Adipose tissue (tissue), 3 donors: ENCODE data around the gene IVL. TPM values are rescaled to one million over a fixed set of nuclear protein-coding genes. Genes with fewer than 3 reads are reported as not detected.

Experiments used
- H3K27ac ChIP-seq: one replicate; pipeline ENCODE4 v1.5.1; 2013; ENCODE audit warnings: low read depth, low read length
- WGBS, 3 donors: extraction: QIAGEN DNeasy Blood & Tissue Kit; methylation state at CpG; one replicate each; pipeline ENCODE4 v1.1.7; 2013; 5-methylcytosine and 5-hydroxymethylcytosine counted together
- polyA plus RNA-seq, 3 donors: library from polyadenylated mRNA; stranded (reverse); fragments of 200-250 nt; gene quantifications; one replicate each; pipeline ENCODE4 v1.2.3, GENCODE V29; 2013
- donor health status: healthy with polysubstance abuse.
- donor health status: Bipolar disorder and iron deficiency.
- donor health status: healthy.

IVL gene
- polyA plus RNA-seq, 3 donors: 0.06 to 0.40 TPM; not detected in 1

DNA sequence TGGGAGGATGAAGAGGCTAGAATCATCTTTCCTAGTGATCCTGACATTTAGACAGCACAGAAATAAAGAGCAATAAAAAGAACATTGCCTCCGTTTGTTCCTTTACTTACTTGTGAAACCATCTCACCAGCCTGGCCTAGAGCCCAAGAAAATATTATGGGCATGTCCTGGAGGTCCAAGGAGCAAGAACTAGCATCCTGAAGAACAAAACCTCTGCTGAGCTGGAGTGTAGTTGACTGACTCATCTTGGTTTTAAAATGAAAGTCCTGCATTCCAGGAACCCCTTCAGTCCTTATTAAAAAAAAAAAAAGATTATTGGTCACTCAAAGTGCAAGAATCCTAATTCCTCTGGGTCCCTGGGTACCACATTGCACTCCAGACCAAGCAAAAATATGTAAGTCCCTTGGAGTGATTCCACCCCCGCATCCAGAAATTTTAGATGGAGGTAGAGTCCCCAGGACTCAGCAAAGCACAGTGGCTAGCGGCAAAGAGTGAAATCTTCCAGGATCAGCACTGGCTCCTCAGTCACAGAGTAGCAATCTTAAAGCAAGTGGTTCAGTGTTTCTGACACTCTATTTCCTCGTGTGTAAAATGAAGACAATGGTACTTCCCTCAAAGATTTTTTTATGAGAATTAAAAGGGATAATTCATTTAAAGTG lies 23.3 kb upstream of the IVL start:
- no peak overlapping the region for H3K27ac ChIP-seq
- 63 to 72% (median 67%) methylated on average over 4 of the region's 4 CpGs for WGBS, 3 donors

DNA sequence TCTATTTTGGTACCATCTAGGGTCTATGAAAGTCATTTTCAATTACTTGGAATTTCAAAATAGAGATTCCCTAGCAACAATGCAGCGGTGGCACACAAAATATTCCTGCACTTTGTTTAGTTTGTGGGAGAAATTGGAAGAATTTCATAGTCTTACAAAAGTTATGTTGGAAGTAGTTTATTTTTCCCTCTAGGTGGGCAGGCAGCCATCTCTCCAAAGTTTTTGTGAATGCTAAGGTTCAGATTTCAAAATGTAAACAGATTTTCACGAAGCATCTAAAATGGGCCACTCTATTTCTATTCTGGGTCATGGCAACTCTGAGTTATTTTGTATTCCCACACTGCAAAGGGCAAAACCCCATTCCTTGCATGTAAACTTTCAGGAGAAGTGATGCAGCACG lies 22.3 kb upstream of the IVL start:
- H3K27ac ChIP-seq: no peak overlapping the region

DNA sequence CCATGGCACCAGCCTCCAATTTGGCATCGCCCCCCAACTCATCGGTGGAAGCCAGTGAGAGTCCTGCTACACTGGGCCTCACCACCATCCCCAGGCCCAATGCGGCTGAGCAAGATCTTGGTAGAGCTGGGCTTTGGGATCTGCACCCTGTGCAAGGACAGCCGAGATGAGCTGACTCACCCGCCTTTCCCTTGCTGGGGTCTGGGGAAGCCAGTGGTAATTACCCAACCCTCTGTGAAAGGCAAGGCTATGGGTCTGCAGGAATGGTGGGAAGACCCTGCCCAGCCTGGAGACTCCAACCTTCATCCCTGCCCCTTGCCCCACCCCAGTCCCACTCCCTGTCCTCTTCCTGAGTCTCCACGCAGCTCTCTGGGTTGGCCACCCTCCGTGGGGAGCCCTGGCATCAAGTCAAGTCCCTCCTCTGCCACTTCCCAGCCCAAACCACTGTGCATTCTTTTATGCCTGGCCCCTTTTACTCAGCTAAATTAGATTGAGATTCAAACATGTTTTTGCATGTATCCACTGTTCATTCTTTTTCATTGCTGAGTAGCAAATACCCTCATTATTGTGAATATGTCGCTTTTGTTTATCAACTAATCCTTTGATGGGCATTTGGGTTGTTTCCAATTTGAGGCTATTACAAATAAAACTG lies 21.5 kb upstream of the IVL start:
- no peak overlapping the region for H3K27ac ChIP-seq
- 66 to 76% (median 72%) methylated on average over 8 of the region's 8 CpGs for WGBS, 3 donors

More for the DNA sequence above, 22.3 kb upstream of the IVL start:
- 40 to 54% (median 44%) methylated on average over 3 of the region's 3 CpGs for WGBS, 3 donors

DNA sequence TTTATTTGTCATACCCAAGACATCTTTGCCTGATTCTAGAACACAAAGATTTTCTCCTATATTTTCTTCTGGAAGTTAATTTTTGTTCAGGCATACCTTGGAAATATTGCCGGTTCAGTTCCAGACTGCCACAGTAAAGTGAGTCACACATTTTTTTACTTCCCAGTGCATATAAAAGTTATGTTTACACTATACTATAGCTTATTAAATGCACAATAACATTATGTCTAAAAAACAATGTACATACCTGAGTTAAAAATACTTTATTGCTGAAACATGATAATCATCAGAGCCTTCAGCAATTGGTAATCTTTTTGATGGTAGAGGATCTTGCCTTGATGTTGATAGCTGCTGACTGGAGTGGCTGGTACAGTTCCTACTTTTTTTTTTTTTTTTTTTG lies 20.2 kb upstream of the IVL start:
- WGBS, 3 donors: 89 to 92% (median 91%) methylated on average over 1 of the region's 1 CpG
- no peak overlapping the region for H3K27ac ChIP-seq

DNA sequence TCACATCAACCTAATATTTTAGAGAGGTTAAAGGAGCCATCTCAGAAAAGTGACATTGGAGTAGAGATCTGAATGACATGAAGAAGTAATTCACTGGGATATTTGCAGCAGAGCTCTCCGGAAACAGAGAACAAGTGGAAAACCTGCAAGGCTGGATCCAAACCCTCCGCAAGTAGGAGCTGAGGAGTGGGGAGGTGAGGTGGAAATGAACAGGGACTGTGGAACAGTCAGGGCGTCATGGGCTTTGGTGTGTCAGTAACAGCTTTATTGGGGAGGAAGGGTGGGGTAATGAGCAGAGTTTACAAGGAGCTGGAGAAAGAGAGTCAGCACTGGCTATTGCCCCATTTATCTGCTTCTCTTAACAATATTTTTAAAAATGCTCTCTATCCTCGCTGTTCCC lies 9.3 kb upstream of the IVL start:
- WGBS, 3 donors: 77 to 82% (median 81%) methylated on average over 4 of the region's 4 CpGs
- H3K27ac ChIP-seq: no peak overlapping the region

DNA sequence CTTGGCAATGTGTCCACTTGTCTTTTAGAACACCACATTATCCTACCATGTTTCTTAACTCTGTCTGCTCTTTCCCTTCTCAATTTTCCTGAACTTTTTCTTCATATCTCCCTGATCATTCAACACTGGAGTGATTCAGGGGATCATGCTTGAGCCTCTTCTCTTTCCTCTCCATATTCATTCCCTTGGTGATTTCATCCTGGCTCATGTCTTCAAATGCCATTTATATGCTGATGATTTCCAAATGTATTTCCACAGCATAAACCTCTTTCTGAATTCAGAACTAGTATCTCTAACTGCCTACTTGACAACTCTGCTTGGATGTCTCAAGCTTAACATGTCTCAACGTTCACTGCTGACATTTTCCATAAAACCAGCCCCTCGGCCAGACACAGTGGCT lies 8.5 kb upstream of the IVL start:
- H3K27ac ChIP-seq: no peak overlapping the region
- WGBS, 3 donors: 62 to 73% (median 67%) methylated on average over 2 of the region's 2 CpGs

DNA sequence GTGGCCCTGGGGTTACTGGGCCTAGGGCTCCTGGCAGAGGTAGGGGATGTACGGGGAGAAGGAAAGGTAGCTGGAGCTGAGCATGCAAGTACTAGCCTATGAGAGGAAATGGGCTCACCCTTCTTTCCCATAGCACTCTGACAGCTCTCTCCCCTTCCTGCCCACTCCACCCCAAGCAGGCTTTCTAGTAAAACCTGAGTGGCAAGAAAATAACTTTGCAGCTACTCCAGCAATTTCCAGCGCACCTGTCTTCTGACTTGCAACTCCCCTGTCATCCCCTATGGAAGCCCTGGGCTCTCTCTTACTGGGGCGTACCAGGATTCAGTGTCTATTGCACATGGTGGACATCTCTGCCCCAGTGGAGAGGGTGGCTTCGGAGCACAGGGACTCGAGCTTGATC lies 6.7 kb upstream of the IVL start:
- no peak overlapping the region for H3K27ac ChIP-seq
- WGBS, 3 donors: 66 to 84% (median 83%) methylated on average over 5 of the region's 5 CpGs

DNA sequence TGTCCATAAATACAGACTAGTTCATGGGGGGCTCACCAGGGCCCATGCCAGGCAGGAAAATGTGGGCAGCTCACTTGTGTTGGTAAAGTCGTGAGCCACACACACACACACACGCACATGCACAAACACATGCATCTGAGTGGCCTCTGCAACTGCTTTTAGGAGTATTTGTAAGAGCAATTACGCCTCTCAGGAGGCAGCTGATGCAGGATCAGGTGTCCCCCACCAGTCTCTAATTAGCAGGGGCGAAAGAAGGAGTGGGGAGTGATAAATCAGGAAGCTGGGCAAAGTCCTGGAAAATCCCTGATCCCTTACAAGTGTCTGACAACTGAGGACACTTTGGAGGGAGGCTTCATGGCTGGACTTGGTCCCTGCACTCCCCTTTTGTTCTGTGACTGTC lies 5.7 kb upstream of the IVL start:
- 74 to 81% (median 75%) methylated on average over 4 of the region's 4 CpGs for WGBS, 3 donors
- H3K27ac ChIP-seq: no peak overlapping the region

DNA sequence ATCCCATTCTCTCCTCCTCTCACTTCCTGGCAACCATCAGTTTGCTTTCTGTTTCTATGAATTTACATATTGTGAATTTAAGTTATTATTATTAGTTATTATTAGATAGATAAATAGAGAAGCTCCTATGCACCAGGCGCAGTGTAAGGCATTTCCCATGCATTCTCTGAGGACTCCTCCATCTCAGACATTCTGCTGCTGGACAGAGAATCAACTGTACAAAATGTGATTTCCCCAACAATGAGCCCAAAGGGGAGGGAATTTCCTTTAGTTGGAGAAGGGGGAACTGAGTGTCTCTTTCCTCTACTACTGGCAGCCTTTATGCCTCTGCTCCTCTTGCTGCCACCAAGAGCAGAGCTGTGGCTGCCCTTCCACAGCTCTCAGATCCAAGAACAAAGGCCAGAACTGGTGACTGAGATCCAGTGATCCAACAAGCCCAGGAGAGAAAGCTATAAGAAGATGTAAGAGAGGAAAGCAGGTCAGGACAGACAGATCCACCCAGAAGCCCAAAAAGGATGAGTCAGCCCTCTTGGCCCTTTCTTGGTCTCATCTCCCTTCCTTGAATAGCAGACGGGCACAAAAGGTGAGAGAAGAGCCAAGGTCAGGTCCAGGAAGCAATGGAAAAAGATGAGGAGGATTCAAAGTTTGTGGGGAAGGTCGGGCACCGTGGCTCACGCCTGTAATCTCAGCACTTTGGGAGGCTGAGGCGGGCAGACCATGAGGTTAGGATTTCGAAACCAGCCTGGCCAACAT lies 3.5 kb upstream of the IVL start:
- 80 to 88% (median 80%) methylated on average over 7 of the region's 7 CpGs for WGBS, 3 donors

DNA sequence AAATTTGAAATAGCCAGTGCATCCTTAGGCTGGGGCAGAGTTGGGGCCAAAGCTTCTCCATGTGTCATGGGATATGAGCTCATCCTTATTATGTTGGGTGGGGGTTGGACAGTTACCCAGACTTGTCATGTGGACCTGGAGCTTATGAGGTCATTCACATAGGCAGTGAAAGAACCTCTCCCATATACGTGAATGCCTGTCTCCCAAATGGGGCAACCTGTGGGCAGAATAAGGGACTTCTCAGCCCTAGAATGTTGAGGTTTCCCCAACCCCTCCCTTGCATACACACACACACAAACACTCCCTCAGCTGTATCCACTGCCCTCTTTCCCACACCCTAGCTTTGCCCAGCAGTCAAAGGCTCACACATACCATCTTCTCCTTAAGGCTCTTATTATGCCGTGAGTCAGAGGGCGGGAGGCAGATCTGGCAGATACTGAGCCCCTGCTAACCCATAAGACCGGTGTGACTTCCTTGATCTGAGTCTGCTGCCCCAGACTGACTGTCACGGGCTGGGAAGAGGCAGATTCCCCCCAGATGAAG lies 2.3 kb upstream of the IVL start:
- H3K27ac ChIP-seq: no peak overlapping the region
- WGBS, 3 donors: 32 to 53% (median 49%) methylated on average over 5 of the region's 5 CpGs

More for the DNA sequence above, 3.5 kb upstream of the IVL start:
- H3K27ac ChIP-seq: no peak overlapping the region

DNA sequence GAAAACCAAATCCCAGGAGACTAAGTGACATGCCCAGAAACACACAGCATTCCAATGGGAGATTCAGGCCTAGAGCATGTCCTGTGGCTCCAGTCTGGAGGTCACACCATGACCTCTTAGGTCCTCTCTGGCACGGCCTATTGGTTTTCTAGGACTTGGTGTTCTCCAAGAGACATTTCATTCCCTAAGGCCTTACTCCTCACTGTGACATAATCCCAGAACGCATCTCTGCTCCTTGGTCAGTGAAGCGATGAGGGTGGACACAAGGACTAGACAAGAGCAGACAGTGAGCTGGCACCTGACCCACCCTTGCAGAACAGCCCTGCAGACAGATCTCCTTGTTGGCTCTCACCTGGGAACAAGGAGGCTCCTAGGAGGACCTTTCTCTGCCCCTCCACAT lies 860 bp downstream of the IVL start:
- no peak overlapping the region for H3K27ac ChIP-seq
- 86 to 96% (median 90%) methylated on average over 3 of the region's 3 CpGs for WGBS, 3 donors

DNA sequence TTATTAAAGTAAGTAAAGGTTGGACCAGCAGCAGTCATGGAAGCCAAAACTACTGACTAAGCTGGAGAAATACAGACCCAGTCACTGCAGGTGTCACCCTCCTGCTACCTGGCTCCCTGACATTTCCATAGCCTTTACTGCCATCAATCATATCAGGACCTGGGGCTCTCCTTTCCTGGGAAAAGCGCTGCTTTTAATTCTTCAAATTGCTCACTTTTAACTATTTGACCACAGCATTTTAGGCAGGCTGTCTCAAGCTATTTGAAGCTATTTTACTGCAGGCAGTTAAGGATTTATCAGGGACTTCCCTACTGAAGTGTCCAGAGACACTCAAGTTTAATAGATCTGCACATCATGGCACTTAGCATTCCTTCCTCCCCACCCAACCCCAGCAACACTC lies 4.1 kb downstream of the IVL start:
- 18 to 68% (median 67%) methylated on average over 1 of the region's 1 CpG for WGBS, 3 donors
- no peak overlapping the region for H3K27ac ChIP-seq

DNA sequence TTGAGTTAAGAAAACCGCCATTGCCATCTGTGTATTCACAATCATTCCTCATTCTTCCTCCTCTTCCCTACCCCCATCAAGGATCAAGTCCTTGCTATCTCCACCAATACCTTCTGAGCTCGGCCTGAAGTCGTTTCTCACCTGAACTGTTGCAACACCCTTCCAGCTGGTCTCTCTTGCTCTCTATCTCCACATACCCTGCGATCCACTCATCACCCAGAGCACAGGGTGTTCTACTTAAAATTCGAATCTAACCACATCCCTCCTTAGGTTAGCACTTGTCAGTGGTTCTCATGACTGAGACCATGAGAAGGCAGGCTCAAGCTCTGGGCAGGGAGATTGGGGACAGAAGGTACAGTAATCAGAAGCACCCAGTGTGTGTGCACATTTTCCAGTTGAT lies 4.6 kb downstream of the IVL start:
- WGBS, 3 donors: 47 to 61% (median 61%) methylated on average over 5 of the region's 5 CpGs

DNA sequence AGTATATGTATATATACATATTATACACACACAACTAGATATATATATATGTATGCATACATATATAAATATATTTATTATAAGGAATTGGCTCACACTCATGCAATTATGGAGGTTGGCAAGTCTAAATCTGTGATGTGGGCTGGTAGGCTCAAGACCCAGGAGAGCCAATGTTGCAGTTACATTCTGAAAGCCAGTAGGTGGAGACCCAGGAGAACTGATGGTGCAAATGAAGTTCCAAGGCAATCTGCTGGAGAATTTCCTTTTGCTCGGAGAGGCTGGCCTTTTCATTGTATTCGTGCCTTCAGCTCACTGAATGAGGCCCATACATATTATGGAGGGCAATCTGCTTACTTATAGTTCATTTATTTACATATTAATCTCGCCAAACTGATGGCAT lies 9.4 kb downstream of the IVL start:
- H3K27ac ChIP-seq: no peak overlapping the region
- 14 to 25% (median 17%) methylated on average over 3 of the region's 3 CpGs for WGBS, 3 donors

More for the DNA sequence above, 4.6 kb downstream of the IVL start:
- H3K27ac ChIP-seq: no peak overlapping the region

DNA sequence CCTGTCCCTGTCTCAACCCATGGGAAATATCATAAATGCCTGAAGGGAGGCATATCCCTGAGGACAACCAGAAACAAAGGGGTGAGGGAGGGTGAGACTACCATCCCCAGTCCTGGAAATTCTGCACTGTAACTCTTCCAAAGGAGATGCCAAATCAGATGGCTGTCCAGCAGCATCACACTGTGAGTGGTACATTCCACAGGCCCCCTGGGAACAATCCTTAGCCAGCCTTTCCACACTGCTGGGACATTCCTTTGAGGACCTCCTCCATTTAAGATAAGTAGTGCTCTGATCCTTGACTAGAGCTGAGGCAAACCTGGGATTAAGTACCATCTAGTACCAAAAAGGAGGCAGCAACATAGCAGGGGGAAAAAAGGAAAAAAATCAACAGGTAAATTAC lies 10.7 kb downstream of the IVL start:
- H3K27ac ChIP-seq: no peak overlapping the region

DNA sequence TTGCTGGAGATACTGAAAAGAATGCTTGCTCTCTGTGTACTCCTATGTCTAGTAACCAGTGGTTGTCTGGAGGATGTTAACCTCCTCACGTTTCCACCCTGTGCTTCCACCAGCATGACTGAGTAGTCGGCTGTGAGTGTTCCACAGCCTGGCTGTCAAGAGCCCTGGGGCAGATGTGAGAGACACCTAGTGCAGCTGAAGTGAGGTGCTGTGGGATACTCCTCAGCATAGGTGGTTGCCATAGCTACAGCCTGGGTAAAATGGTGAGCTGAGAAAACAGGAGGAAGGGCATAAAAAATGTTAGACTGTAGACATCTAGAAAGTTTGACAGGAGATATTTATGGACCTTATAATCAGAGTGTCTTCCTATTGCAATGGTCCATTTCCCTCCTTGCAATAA lies 15.8 kb downstream of the IVL start:
- 42 to 56% (median 51%) methylated on average over 2 of the region's 2 CpGs for WGBS, 3 donors

DNA sequence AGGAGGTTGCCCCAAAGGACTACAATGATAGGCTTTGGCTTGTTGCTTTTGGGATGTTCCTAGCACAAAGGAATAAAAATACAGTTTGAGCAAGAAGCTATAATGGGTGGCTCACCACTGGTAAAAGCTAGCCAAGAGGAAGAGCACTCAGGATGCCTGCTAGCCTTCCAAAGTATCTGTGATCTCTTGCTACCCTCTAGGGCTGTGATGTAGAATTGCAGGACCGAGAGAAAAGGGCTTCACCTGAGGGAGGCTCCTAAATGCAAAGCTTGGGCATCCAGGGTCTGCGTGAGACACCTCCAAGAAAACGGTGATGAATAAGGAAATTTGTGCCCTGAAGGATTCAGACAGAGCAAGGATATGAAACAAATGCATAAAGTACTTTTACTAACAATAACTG lies 17.7 kb downstream of the IVL start:
- WGBS, 3 donors: 55 to 77% (median 64%) methylated on average over 3 of the region's 3 CpGs
- H3K27ac ChIP-seq: no peak overlapping the region

More for the DNA sequence above, 15.8 kb downstream of the IVL start:
- H3K27ac ChIP-seq: no peak overlapping the region

DNA sequence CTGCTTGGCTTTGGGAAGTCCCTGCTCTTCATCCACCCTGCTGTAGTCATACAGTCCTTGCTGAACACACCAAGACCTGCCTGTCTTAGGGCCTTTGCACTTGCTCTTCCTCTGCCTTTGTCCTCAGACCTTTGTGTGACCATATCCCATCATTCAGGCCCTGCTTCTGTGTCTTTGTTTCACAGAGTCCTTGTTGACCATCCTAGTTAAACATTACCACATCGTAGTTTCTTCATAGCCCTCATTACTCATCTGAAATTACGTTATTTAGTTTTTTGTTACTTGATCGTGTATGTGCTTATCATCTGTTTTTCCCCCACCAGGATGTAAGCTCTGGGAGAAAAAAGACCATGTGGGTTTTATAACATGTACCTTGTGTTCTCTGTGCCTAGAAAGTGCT lies 20.3 kb downstream of the IVL start:
- no peak overlapping the region for H3K27ac ChIP-seq
- 39 to 91% (median 90%) methylated on average over 3 of the region's 3 CpGs for WGBS, 3 donors

DNA sequence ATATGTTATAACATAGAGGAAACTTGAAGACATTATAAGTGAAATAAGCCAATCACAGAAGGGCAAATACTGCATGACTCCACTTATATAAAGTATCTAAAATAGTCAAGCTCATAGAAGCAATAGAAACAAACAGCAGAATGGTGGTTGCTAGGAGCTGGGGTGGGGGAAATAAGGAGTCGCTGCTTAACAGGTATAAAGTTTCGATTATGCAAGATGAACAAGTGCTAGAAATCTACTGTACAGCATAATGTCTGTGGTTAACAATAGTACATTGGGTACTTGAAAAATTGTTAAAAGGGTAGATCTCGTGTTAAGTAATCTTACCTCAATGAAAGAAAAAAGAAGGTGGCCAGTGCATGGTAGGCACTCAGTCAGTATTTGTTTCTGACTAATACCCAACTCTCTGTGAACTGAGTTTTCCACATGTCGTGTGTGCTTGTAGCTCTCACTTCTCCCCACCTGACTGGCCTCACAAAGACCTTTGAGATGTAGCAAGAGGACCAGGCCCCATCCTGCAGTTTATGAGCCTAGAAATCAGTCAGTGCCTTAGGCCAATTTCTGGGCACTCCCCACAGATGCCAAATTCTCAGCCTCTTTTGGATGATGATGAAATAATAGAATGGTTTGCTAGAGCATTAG lies 23.9 kb downstream of the IVL start:
- no peak overlapping the region for H3K27ac ChIP-seq
- 74 to 83% (median 77%) methylated on average over 4 of the region's 4 CpGs for WGBS, 3 donors
